Osteoblast (primary cell): ENCODE data around the gene ABCF2. TPM values are rescaled to one million over a fixed set of nuclear protein-coding genes. Genes with fewer than 3 reads are reported as not detected.

Source experiments
- DNase-seq: peaks from one replicate; pipeline ENCODE4 v3.0.0; 2011; ENCODE audit warnings: low spot score, mixed read lengths; ENCODE audit not compliant: insufficient read length; ENCODE audit errors: missing footprints
- H2AFZ ChIP-seq: 2 replicates; pipeline ENCODE4 v1.6.0; 2011; ENCODE audit warnings: mild to moderate bottlenecking, low read length
- H3K27ac ChIP-seq: 2 replicates; pipeline ENCODE4 v1.5.1; 2011; ENCODE audit warnings: mild to moderate bottlenecking, low read depth, low read length, moderate library complexity
- H3K27me3 ChIP-seq: 2 replicates; pipeline ENCODE4 v1.6.0; 2012; ENCODE audit warnings: mild to moderate bottlenecking, control low read depth, inconsistent platforms, low read length, moderate library complexity; ENCODE audit not compliant: insufficient read depth
- H3K36me3 ChIP-seq: 2 replicates; pipeline ENCODE4 v1.5.1; 2011; ENCODE audit warnings: mild to moderate bottlenecking, low read length, control low read depth, moderate library complexity; ENCODE audit not compliant: insufficient read depth
- H3K4me1 ChIP-seq: 2 replicates; pipeline ENCODE4 v1.5.1; 2011; ENCODE audit warnings: mild to moderate bottlenecking, low read length, control low read depth, moderate library complexity; ENCODE audit not compliant: insufficient read depth
- H3K4me2 ChIP-seq: 2 replicates; pipeline ENCODE4 v1.6.0; 2011; ENCODE audit warnings: mild to moderate bottlenecking, low read length; ENCODE audit not compliant: insufficient read depth
- H3K4me3 ChIP-seq: fragments of 200-600 bp; sonication (generic); 3 replicates; pipeline ENCODE4 v1.5.1; 2012; ENCODE audit warnings: mild to moderate bottlenecking, low read length, inconsistent platforms; ENCODE audit not compliant: insufficient read depth
- H3K79me2 ChIP-seq: 2 replicates; pipeline ENCODE4 v1.6.0; 2012; ENCODE audit warnings: mild to moderate bottlenecking, low read length, control low read depth, inconsistent platforms; ENCODE audit not compliant: insufficient read depth
- H3K9me3 ChIP-seq: 2 replicates; pipeline ENCODE4 v1.5.1; 2011; ENCODE audit warnings: low read depth, low read length, control low read depth
- H4K20me1 ChIP-seq: 2 replicates; pipeline ENCODE4 v1.6.0; 2012; ENCODE audit warnings: mild to moderate bottlenecking, low read length, control low read depth; ENCODE audit not compliant: insufficient read depth
- total RNA-seq: library from RNA; depleted of rRNA; stranded (reverse); fragments of >200 nt; gene quantifications from 2 replicates; pipeline ENCODE4 v1.2.3, GENCODE V29; 2012
- TF ChIP-seq, protein P1 (sequence below): IDR thresholded peaks from 2 replicates; pipeline ENCODE4 v1.5.1; 2011; ENCODE audit warnings: mild to moderate bottlenecking, low read depth, low read length, moderate library complexity; ENCODE audit errors: extremely low read depth

The ABCF2 gene
- total RNA-seq, 1 donor: 65.9 TPM

DNA sequence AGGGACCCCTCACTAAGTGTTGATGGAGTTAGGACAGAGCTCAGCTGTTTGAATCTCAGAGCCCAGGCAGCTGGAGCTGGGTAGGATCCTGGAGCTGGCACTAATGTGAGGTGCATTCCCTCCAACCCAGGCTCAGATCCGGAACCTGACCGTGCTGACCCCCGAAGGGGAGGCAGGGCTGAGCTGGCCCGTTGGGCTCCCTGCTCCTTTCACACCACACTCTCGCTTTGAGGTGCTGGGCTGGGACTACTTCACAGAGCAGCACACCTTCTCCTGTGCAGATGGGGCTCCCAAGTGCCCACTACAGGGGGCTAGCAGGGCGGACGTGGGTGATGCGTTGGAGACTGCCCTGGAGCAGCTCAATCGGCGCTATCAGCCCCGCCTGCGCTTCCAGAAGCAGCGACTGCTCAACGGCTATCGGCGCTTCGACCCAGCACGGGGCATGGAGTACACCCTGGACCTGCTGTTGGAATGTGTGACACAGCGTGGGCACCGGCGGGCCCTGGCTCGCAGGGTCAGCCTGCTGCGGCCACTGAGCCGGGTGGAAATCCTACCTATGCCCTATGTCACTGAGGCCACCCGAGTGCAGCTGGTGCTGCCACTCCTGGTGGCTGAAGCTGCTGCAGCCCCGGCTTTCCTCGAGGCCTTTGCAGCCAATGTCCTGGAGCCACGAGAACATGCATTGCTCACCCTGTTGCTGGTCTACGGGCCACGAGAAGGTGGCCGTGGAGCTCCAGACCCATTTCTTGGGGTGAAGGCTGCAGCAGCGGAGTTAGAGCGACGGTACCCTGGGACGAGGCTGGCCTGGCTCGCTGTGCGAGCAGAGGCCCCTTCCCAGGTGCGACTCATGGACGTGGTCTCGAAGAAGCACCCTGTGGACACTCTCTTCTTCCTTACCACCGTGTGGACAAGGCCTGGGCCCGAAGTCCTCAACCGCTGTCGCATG, 10.5 kb upstream of the ABCF2 start:
- Histone ChIP-seq H4K20me1 (peaks cover 77% of the 10 kb centered on the region), H3K79me2 (peaks cover 81% of the 10 kb centered on the region), H3K36me3 (peaks cover 84% of the 10 kb centered on the region)

DNA sequence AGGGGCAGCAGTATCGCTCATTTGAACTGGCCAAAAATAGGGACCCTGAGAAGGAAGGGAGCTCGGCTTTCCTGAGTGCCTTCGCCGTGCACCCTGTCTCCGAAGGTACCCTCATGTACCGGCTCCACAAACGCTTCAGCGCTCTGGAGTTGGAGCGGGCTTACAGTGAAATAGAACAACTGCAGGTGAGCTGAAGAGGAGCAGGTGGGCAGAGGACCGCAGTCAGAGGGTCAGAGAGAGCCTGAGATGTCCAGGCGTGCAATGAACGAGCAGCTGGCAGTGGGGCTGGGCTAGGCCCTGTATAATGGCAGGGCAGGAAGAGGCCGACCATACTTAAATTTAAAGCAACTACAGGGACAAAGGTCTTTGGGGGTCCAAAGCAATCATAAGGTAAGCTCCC, 9.4 kb upstream of the ABCF2 start:
- H3K27me3 ChIP-seq: no peaks in the 10 kb centered on the region
- peaks cover 21% of the 10 kb centered on the region for H3K4me1 ChIP-seq
- no peak overlapping the region for H3K4me2 ChIP-seq
- H3K36me3 ChIP-seq: peaks cover 73% of the 10 kb centered on the region
- no peak overlapping the region for H3K27ac ChIP-seq
- H3K79me2 ChIP-seq: peaks cover 88% of the 10 kb centered on the region
- H3K4me3 ChIP-seq: no peak overlapping the region
- TF ChIP-seq, protein P1, sequence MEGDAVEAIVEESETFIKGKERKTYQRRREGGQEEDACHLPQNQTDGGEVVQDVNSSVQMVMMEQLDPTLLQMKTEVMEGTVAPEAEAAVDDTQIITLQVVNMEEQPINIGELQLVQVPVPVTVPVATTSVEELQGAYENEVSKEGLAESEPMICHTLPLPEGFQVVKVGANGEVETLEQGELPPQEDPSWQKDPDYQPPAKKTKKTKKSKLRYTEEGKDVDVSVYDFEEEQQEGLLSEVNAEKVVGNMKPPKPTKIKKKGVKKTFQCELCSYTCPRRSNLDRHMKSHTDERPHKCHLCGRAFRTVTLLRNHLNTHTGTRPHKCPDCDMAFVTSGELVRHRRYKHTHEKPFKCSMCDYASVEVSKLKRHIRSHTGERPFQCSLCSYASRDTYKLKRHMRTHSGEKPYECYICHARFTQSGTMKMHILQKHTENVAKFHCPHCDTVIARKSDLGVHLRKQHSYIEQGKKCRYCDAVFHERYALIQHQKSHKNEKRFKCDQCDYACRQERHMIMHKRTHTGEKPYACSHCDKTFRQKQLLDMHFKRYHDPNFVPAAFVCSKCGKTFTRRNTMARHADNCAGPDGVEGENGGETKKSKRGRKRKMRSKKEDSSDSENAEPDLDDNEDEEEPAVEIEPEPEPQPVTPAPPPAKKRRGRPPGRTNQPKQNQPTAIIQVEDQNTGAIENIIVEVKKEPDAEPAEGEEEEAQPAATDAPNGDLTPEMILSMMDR: no peak
- no peaks in the 10 kb centered on the region for H3K9me3 ChIP-seq
- H4K20me1 ChIP-seq: peaks cover 71% of the 10 kb centered on the region
- DNase-seq: no peak
- no peak overlapping the region for H2AFZ ChIP-seq

More for the DNA sequence above, 10.5 kb upstream of the ABCF2 start:
- peak; percentile 67 for DNase-seq
- Histone ChIP-seq H3K4me3 (no peak overlapping the region), H2AFZ (no peak overlapping the region), H3K4me1 (peaks cover 14% of the 10 kb centered on the region), H3K27ac (no peak overlapping the region), H3K27me3 (no peaks in the 10 kb centered on the region), H3K9me3 (no peaks in the 10 kb centered on the region), H3K4me2 (no peak overlapping the region)
- TF ChIP-seq, protein P1: no peak

DNA sequence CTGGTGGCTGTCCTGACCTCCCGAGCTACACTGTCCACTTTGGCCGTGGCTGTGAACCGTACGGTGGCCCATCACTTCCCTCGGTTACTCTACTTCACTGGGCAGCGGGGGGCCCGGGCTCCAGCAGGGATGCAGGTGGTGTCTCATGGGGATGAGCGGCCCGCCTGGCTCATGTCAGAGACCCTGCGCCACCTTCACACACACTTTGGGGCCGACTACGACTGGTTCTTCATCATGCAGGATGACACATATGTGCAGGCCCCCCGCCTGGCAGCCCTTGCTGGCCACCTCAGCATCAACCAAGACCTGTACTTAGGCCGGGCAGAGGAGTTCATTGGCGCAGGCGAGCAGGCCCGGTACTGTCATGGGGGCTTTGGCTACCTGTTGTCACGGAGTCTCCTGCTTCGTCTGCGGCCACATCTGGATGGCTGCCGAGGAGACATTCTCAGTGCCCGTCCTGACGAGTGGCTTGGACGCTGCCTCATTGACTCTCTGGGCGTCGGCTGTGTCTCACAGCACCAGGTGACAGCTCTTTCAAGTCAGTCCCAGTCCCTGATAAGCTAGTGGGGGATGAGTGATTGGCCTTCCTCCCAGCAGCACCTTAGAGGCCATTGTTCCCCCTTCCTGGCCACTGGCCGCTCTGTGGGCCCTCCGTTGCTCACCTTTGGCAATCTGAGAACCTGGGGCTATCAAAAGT, 8.2 kb upstream of the ABCF2 start:
- Histone ChIP-seq H3K4me3 (no peak overlapping the region), H3K27ac (no peak overlapping the region), H3K4me2 (no peak overlapping the region), H2AFZ (no peak overlapping the region), H4K20me1 (peaks cover 68% of the 10 kb centered on the region), H3K4me1 (peaks cover 21% of the 10 kb centered on the region), H3K27me3 (no peaks in the 10 kb centered on the region), H3K79me2 (peaks cover 82% of the 10 kb centered on the region), H3K9me3 (no peaks in the 10 kb centered on the region), H3K36me3 (peaks cover 62% of the 10 kb centered on the region)
- TF ChIP-seq, protein P1: no peak
- DNase-seq: peak; percentile 74

DNA sequence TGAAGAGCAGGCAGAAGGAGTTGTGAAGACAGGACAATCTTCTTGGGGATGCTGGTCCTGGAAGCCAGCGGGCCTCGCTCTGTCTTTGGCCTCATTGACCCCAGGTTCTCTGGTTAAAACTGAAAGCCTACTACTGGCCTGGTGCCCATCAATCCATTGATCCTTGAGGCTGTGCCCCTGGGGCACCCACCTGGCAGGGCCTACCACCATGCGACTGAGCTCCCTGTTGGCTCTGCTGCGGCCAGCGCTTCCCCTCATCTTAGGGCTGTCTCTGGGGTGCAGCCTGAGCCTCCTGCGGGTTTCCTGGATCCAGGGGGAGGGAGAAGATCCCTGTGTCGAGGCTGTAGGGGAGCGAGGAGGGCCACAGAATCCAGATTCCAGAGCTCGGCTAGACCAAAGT, 6.8 kb upstream of the ABCF2 start:
- H3K27ac ChIP-seq: peak overlapping the region; percentile 97
- no peaks in the 10 kb centered on the region for H3K9me3 ChIP-seq
- TF ChIP-seq, protein P1: no peak
- H3K36me3 ChIP-seq: peaks cover 48% of the 10 kb centered on the region
- H3K4me1 ChIP-seq: peaks cover 21% of the 10 kb centered on the region
- H3K4me2 ChIP-seq: peak overlapping the region; percentile 90
- H2AFZ ChIP-seq: no peak overlapping the region
- H3K79me2 ChIP-seq: peaks cover 70% of the 10 kb centered on the region
- peak; percentile 30 for DNase-seq
- H4K20me1 ChIP-seq: peaks cover 57% of the 10 kb centered on the region
- no peaks in the 10 kb centered on the region for H3K27me3 ChIP-seq
- H3K4me3 ChIP-seq: peak overlapping the region; percentile 99
